ENCODE data around the gene DHX57. TPM values are rescaled to one million over a fixed set of nuclear protein-coding genes. Genes with fewer than 3 reads are reported as not detected.

The DHX57 gene
- total RNA-seq, 6 experiments from 2014 or later, result 16.4 to 24.1 (median 20.4) TPM

DNA sequence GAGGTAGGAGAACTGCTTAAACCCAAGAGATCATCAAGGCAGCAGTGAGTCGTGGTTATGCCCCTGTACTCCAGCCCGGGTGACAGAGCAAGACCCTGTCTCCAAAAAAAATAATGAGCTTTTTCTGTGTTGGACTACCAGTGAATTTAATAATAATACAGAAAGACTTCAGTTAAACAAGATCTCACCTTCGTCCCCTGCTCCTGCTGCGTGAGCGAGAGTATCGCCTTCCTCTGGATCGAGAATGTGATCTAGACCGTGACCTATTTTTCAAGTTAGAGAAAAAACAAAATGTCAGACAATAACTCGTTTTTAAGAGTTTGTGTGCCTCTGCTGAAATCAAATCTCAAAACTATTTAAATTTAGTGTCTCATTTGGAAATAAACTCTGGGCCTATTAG lies 127.3 kb downstream of the DHX57 start:
- H3K4me3 Mint-ChIP-seq, result peak overlapping the region; percentile 93
- TF ChIP-seq, protein P1, sequence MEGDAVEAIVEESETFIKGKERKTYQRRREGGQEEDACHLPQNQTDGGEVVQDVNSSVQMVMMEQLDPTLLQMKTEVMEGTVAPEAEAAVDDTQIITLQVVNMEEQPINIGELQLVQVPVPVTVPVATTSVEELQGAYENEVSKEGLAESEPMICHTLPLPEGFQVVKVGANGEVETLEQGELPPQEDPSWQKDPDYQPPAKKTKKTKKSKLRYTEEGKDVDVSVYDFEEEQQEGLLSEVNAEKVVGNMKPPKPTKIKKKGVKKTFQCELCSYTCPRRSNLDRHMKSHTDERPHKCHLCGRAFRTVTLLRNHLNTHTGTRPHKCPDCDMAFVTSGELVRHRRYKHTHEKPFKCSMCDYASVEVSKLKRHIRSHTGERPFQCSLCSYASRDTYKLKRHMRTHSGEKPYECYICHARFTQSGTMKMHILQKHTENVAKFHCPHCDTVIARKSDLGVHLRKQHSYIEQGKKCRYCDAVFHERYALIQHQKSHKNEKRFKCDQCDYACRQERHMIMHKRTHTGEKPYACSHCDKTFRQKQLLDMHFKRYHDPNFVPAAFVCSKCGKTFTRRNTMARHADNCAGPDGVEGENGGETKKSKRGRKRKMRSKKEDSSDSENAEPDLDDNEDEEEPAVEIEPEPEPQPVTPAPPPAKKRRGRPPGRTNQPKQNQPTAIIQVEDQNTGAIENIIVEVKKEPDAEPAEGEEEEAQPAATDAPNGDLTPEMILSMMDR (IDR thresholded peaks at IDR 0.05), result no peak
- peaks cover 5% of the 10 kb centered on the region for H3K9me3 Mint-ChIP-seq
- DNase-seq, result no peak
- H3K27ac Mint-ChIP-seq, result peak overlapping the region; percentile 80
- peaks cover 69% of the 10 kb centered on the region for H3K4me1 Mint-ChIP-seq (ENCODE audit: low read depth)
- H3K36me3 Mint-ChIP-seq (ENCODE audit: low read depth), result peaks cover 73% of the 10 kb centered on the region
- H3K27me3 Mint-ChIP-seq (ENCODE audit: insufficient read depth), result peaks cover 10% of the 10 kb centered on the region

DNA sequence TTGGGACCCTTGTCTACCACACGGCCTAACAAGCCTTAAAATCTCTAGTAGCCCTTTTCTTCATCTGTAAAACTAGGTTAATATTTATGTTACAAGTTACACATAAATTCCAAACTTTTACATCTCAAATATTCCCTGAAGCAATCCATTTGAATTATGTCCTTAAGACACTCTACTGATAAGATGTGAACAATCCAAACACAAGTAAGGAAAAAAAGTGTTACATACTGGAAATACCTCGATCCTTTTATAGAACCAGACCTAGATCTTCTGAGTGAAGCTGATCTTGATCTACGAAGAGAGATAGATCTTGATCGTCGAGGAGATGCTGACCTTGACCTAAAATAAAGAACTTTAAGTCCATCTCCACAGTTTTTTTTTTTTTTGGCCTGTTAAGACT lies 127.9 kb downstream of the DHX57 start:
- H3K36me3 Mint-ChIP-seq (ENCODE audit: low read depth), result peaks cover 73% of the 10 kb centered on the region
- H3K27ac Mint-ChIP-seq, result peak overlapping the region; percentile 80
- peaks cover 69% of the 10 kb centered on the region for H3K4me1 Mint-ChIP-seq (ENCODE audit: low read depth)
- H3K4me3 Mint-ChIP-seq, result peak overlapping the region; percentile 93
- TF ChIP-seq, protein P1 (IDR thresholded peaks at IDR 0.05), result no peak
- peaks cover 10% of the 10 kb centered on the region for H3K27me3 Mint-ChIP-seq (ENCODE audit: insufficient read depth)
- peaks cover 5% of the 10 kb centered on the region for H3K9me3 Mint-ChIP-seq
- no peak for DNase-seq

Other genes starting within 250 kb of the DHX57 start
- gene GALM, start 209.8 kb downstream of the DHX57 start, total RNA-seq (2021; fragmentation: NEBNext Ultra II Directional; extraction: Animal tissue kit (Norgen Biotek cat#: 25700)), result 10 to 100 TPM in 1 of 6 experiments, 1 to 10 TPM in 5; 6.5 to 10.1 (median 9.1) TPM
- gene SRSF7, start 124.6 kb downstream of the DHX57 start, total RNA-seq (2021; fragmentation: NEBNext Ultra II Directional; extraction: Animal tissue kit (Norgen Biotek cat#: 25700)), result 100 to 1,000 TPM; 120 to 153 (median 147) TPM
- gene GEMIN6, start 97.7 kb downstream of the DHX57 start, total RNA-seq (2021; fragmentation: NEBNext Ultra II Directional; extraction: Animal tissue kit (Norgen Biotek cat#: 25700)), result 10 to 100 TPM; 17.0 to 23.2 (median 20.1) TPM
- 10 to 100 TPM; 15.1 to 23.0 (median 19.4) TPM for gene MORN2, start within 50 bp of the DHX57 start, total RNA-seq (2021; fragmentation: NEBNext Ultra II Directional; extraction: Animal tissue kit (Norgen Biotek cat#: 25700))
- gene ARHGEF33, start 13.9 kb upstream of the DHX57 start, total RNA-seq (2021; fragmentation: NEBNext Ultra II Directional; extraction: Animal tissue kit (Norgen Biotek cat#: 25700)), result under 1 TPM; 0.08 to 0.78 (median 0.21) TPM
- 10 to 100 TPM; 20.9 to 31.4 (median 24.6) TPM for gene SOS1, start 245.1 kb upstream of the DHX57 start, total RNA-seq (2021; fragmentation: NEBNext Ultra II Directional; extraction: Animal tissue kit (Norgen Biotek cat#: 25700))

Measured in HFFc6 (cell line).